ENCODE measurements around the gene NHSL2.

- TF ChIP-seq CTCF (IDR thresholded peaks at IDR 0.05) = no peak
- TF ChIP-seq POLR2A (IDR thresholded peaks at IDR 0.05) = no peak
- TF ChIP-seq POLR2AphosphoS5 (IDR thresholded peaks at IDR 0.05) = no peak
These were observed 223.4 kb downstream of the NHSL2 start for GRCh38 chrX:72133851-72134546.
